NCI-H2107 (cell line): ENCODE data around the gene RPUSD2.
A peak's percentile ranks its signal among the peaks of the same experiment; 100 is the strongest.
"Not testable (repeated sequence)": the region's sequence is repeated elsewhere in the genome, so short reads cannot be mapped to it uniquely, and the experiment has no call there.

Experiments
- DNase-seq: peaks from one replicate; lab custom pipeline; 2025; lab: John Stamatoyannopoulos, UW

The RPUSD2 gene

DNA sequence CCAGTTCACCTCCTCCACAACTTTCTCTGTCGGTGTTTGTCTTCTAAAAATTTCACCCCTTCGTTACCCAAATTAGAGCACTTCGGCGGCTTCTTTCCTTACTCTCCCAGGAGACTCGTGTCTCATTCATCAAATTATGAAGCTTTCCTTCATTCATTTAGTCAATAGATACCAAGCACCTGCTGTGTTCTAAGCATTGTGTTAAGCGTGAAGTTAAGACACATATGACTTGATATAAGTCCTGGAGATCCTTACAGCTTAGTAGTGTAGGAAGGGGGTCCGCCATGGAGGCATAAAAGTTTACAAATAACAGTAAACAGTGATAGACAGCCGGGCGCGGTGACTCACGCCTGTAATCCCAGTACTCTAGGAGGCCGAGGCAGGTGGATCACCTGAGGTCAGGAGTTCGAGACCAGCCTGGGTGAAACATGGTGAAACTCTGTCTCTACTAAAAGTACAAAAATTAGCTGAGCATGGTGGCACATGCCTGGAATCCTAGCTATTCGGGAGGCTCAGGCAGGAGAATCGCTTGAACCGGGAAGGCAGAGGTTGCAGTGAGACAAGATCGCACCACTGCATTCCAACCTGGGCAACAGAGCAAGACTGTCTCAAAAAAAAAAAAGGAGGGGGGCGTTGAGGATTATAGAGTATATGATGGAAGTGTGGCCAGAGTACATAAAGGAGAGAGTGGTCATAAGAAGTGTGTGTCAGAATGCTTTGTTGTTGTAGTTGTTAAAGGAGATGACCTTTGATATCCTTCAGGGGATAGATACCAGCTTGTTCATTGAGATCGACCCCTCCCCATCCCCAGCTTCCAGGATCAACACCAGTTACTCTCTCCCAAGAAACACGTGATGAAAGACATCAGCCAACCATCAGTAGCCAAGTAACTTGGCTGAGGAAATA is 3.5 kb upstream of the RPUSD2 start:
- DNase-seq, result no peak

GRCh38 chr15:40567111-40567510 is 2.0 kb upstream of the RPUSD2 start:
- no peak for DNase-seq

GRCh38 chr15:40575113-40575512 is 6.0 kb downstream of the RPUSD2 start:
- DNase-seq, result no peak

DNA sequence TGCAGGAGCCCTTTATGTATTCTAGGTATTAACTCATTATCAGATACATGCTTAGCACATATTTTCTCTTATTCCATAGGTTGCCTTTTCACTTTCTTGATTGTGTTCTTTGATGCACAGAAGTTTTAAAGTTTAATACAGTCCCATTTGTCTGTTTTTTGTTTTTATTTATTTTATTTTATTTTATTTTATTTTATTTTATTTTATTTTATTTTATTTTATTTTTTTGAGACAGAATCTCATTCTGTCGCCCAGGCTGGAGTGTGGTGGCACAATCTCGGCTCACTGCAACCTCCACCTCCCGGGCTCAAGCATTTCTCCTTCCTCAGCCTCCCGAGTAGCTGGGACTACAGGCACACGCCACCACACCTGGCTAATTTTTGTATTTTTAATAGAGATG is 7.8 kb downstream of the RPUSD2 start:
- DNase-seq, result not testable (repeated sequence)

DNA sequence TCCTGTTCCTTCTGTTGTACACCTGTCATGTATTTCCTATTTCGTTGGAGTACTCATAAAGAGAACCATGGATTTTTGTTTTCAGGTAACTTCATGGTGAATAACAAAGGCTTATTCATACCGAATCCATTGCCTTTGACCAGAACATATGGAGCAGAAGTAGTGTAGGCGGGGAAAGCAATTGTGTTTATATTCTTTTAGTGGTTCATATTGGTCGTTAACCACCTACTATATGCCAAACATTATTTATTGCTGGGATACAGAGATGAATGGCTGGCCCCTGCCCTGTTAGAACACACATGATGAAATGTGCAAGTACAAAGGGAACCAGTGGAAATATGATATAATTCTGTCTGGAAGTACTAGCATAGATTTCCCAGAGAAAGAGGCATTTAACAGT is 9.8 kb downstream of the RPUSD2 start:
- DNase-seq, result no peak

GRCh38 chr15:40581796-40582195 is 12.7 kb downstream of the RPUSD2 start:
- DNase-seq, result not testable (repeated sequence)

GRCh38 chr15:40582726-40583246 is 13.7 kb downstream of the RPUSD2 start:
- DNase-seq, result no peak

GRCh38 chr15:40584191-40584590 is 15.1 kb downstream of the RPUSD2 start:
- DNase-seq, result no peak

DNA sequence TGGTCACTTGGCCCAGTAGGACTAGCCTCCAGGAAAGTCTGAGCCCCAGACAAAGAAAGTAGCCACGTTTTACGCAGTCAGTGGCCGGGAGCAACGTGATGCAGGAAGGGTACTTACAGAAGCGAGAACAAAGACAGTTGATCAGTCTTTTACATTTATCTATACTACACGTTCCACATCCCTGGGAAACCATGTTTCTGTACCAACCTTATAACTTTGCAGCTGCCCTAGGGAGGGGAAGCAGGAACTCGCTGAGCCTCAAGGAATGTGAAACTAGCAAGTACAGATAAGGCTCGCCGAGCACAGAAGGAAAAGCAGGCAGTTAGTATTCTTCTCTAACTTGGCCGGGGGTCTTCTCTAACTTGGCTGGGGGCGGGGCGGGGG is 21.6 kb downstream of the RPUSD2 start:
- no peak for DNase-seq

GRCh38 chr15:40591389-40591788 is 22.3 kb downstream of the RPUSD2 start:
- DNase-seq, result no peak

GRCh38 chr15:40593165-40593564 is 24.1 kb downstream of the RPUSD2 start:
- DNase-seq, result no peak

GRCh38 chr15:40593588-40594428 is 24.7 kb downstream of the RPUSD2 start, which contains the start of gene KNL1:
KNL1 (plus strand) TSS chr15:40594249; CDS start chr15:40602932, 8,683 bp downstream.
- DNase-seq, result peak; percentile 78

- no peak for DNase-seq
These were observed 25.3 kb downstream of the RPUSD2 start for GRCh38 chr15:40594429-40594836.

DNA sequence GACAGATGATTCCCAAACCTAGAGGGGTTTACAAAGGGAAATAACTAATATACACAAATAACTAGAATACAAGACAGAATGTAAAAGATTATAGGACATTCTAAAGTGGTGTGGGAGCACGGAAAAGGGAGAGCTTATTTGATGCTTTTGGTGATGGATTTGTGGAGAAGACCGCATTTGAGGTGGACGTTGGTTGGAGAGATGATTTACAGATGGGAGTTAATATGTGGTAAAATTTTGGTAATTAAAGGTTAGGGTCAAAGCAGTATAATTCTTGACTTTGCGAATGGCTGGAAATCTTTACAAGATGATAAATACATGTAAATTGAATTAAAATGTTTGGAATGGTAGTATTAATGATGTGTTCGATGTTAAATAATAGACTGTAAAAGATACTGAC is 26.1 kb downstream of the RPUSD2 start:
- DNase-seq, result no peak

GRCh38 chr15:40595773-40596172 is 26.7 kb downstream of the RPUSD2 start:
- DNase-seq, result no peak

- no peak for DNase-seq
These were observed 27.9 kb downstream of the RPUSD2 start for GRCh38 chr15:40597024-40597423.

DNA sequence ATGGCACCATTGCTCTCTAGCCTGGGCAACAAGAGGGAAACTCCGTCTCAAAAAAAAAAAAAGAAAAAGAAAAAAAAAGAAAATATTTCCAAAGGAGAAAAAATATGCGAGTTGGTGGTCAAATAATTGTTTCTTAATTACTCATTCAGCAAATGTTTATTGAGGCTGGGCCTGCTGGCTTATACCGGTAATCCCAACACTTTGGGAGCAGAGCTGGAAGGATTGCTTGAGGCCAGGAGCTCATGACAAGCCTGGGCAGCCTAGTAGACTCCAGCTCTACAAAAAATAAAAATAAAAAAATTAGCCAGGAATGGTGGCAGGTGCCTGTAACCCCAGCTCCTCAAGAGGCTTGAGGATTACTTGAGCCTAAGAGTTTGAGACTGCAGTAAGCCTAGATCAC is 29.0 kb downstream of the RPUSD2 start:
- DNase-seq, result no peak

DNA sequence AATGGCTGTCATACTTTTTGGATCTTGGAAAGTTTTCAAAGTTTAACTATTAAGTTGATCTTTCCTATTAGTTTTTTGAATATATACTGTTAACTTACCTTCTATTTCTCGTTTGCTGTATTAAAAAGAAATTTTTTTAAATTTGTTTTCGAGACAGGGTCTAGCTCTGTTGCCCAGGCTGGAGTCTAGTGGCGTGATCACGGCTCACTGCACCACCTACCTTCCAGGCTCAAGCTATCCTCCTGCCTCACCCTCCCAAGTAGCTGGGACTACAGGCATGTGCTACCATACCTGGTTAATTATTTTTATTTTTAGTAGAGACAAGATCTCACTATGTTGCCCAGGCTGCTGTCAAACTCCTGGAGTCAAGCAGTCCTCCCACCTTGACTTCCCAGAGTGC is 29.6 kb downstream of the RPUSD2 start:
- no peak for DNase-seq

GRCh38 chr15:40600956-40601355 is 31.9 kb downstream of the RPUSD2 start:
- DNase-seq, result no peak

GRCh38 chr15:40603935-40604334 is 34.8 kb downstream of the RPUSD2 start:
- DNase-seq, result no peak

GRCh38 chr15:40613080-40613479 is 44.0 kb downstream of the RPUSD2 start:
- DNase-seq, result no peak

- DNase-seq, result no peak
These were observed 48.9 kb downstream of the RPUSD2 start for GRCh38 chr15:40618023-40618422.

DNA sequence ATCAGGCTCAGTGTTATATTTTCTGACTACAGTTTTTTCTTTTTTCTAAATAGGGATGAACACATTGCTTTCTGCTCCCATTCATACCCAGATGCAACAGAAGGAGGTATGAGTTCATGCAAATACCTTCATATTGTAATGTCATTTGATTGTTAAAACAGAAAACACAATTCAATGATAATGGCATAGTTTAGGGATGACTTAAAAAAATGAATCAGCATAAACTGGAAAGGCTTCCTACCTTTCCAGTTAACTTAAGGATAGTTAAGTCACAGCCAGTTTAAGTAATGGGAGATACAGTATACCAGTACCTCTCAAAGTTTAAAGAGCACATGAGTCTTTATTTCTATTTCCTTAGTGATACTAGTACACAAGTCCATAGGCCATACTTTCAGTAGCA is 49.8 kb downstream of the RPUSD2 start:
- no peak for DNase-seq
